Epithelial cell of prostate (primary cell): ENCODE results near the gene DPP10.
"Not testable (repeated sequence)": the region's sequence is repeated elsewhere in the genome, so short reads cannot be mapped to it uniquely, and the experiment has no call there.

Experiments
- DNase-seq: peaks from one replicate; pipeline ENCODE4 v3.0.0-alpha.2; 2011; ENCODE audit warnings: low read depth, low spot score
- H3K27ac ChIP-seq: fragments of 450-650 bp; 2 replicates; pipeline ENCODE4 v1.5.1; 2017; ENCODE audit warnings: mild to moderate bottlenecking

DPP10 gene

DNA sequence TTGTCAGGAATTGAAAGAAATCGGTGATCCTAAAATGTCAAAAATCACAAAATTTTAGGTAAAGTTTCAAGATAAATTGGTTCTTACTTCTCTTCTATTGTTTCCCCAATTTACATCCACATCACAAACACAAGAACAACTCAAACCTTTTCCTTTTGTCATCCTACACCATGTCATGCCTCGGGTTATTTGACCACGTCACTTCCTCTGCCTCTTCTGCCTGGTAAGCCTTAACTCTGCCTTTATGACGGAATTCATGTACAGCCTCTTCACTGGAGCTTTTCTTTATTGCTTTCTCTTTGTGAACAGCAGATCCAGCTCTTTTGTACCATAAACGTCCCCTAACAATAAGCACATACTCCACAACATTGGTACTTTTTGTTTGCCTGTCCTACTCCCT lies 258.0 kb downstream of the DPP10 start:
- no peak for DNase-seq
- H3K27ac ChIP-seq = no peak overlapping the region

DNA sequence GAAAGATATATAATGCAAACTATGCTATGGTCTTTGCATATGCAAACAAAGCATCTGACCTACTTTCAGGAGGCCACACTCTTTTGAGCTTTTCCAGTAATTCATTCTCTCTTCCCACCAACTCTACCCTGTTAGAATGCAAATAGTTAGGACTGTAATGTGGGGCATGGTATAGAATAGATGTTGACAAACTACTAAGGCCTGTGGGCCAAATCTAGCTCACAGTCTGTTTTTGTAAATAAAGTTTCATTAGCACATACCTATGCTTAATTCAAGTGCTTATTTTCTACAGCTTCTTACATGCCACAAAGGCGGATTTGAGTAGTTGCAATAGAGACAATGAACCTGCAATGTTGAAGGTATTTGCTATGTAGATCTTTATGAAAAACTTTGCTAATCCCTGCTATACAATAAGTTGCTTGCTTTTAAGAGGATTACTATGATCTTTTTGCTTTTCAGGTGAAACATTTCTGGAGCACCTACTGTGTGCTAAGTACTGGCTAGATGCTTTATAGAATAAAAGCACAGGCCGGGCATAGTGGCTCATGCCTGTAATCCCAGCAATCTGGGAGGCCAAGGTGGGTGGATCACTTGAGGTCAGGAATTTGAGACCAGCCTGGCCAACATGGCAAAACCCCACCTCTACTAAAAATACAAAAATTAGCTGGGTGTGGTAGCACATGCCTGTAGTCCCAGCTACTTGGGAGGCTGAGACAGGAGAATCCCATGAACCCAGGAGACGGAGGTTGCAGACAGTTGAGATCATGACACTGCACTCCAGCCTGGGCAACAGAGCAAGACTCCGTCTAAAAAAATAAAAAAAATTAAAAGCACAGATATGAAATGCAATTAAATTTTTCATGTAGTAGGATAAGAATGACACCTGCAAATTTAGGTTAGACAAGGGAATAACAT lies 267.8 kb downstream of the DPP10 start:
- DNase-seq = no peak
- H3K27ac ChIP-seq = no peak overlapping the region

DNA sequence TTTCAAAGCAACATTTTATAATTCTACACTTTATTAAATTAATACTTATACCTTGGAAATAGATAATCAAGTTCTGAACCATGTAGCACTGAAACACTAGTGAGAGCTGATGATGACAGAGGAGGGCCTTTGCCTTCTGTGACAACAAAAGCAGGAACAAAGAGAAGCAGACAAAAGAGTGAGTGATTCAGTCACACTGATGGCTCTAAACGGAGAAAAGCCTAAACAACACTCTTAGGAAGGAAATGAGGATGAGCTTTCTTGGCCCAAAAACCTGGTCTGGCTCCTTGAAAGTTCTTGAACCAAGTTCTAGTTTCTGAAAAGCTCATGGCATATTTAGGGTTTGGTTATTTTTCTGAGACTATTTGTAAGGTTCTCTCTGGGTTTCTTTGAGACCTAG lies 271.9 kb downstream of the DPP10 start:
- DNase-seq = no peak
- no peak overlapping the region for H3K27ac ChIP-seq

DNA sequence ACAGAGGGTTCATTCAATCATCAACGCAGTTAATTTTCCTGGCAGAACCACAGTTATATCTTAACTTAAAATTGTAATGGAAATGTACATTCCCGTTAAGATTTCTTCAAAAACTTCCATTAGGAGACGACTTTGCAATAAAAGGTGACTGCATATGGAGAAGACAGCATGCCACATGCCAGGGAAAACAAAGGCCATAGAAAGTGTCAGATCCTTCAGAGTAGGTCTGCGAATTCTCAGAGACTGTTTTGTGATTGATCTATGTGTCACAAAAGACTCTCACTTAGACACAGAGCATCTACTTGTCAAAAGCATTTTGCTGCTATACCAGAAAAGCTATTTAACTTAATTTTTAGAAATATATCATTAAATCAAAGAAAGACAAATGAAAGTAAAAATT lies 274.6 kb downstream of the DPP10 start:
- no peak overlapping the region for H3K27ac ChIP-seq
- no peak for DNase-seq

DNA sequence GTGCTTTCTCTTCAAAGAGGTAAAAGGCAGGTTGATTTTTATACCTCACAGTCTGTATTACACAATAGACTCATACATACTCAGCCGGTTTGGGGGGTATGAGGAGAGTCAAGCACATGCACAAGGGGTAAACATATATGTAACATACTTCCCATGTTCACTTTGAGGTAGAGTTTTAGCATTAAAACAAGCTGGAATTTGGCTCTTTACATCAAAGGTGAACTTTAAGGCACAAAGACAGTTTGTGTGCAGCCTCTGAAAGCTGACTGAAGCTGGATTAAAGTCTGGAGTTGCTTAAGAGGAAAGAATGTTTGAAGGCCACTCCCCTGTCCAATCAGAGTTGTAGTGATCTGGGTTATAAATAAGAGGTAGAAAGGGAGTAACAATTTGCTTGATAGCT lies 282.0 kb downstream of the DPP10 start:
- no peak for DNase-seq
- no peak overlapping the region for H3K27ac ChIP-seq

DNA sequence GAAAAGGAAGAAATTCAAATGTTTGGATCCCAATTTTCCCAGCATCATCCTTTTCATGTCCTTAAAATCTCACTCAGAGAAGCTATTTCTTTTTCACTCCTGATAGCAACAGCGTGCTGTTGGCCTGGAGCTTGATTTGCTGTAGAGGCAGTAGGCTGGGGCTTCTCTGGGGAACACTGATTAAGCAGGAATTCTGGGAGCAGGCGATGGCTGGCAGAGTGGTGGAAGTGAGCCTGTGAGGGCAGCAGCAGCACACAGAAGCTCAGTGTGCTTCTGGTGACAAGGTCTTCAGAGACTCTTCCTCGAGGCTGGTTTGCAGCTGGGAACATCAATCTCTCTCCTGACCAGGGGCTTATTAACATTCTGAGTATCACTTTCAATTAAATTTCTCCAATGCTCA lies 284.6 kb downstream of the DPP10 start:
- no peak overlapping the region for H3K27ac ChIP-seq
- no peak for DNase-seq

DNA sequence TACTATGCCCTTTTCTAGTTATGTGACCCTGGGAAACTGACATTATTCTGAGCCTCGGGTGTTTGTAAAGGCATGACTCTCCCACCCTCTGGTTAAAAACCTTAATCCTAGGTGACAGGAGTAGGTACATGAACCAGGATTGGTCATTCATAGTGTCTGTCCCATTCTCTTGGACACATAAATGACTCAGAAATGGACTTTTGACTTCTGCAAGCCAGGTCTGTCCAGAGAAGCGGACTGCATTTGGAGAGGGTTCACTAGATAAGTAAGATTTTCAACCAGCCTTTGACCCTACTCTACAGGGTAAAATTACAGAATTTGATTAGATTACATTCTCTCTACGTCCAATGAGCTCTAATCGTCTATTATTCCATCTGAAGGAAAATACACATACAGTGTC lies 285.9 kb downstream of the DPP10 start:
- no peak for DNase-seq
- no peak overlapping the region for H3K27ac ChIP-seq

DNA sequence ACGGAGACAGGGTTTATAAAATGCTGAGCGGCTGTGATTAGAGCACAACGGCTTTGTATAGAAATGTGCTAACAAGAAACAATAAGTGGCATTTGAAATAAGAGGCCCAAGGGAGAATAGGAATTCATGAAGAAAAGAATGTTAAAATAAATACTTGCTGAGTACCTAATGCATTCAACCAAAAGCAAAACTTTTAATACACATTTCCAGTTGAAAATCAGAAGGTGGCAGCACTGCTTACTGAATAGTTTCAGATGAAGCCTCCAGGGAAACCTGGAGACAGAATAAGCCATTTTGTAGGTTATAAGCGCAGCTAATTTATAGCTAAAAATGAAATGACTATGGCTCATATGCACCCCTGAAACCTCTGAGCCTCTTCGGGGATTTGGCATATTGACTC lies 286.6 kb downstream of the DPP10 start:
- H3K27ac ChIP-seq = no peak overlapping the region
- DNase-seq = no peak

DNA sequence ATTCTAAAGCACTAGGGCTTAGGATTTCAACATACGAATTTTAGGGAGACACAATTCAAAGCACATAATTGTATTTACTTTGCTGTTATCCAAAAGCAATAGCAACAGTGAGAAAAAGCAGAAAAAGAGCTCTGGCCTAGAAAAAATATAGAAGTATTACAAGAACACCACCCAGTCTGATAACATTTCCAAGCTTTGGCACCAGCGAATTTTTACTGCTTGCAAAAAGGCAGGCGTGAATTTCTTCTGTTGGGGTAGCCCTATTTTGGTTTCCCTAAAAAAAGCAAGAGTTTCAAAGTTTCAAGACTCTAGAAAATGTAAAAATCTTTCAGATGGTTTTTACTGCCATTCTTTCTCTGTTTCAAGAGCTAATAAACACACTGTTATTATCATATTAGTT lies 292.7 kb downstream of the DPP10 start:
- DNase-seq = no peak

DNA sequence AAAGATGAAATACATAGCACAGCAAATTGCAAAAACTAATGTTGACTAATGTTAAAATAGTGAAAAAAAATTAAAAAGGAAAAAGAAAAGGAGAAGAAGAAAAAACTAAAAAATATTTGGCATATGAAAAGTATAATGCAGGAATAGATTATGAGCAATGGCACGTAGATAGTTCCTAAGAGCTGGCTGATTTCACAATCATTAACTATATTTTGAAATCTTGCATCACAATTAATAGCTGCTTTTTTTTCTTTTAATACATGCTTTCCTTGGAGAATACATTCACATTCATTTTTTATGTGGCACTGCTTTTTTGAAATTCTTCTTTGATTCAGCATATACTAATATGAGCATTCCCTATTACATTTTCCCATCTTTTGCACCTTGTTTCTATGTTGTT lies 299.8 kb downstream of the DPP10 start:
- H3K27ac ChIP-seq = no peak overlapping the region
- no peak for DNase-seq

More for the DNA sequence above, 292.7 kb downstream of the DPP10 start:
- H3K27ac ChIP-seq = no peak overlapping the region

DNA sequence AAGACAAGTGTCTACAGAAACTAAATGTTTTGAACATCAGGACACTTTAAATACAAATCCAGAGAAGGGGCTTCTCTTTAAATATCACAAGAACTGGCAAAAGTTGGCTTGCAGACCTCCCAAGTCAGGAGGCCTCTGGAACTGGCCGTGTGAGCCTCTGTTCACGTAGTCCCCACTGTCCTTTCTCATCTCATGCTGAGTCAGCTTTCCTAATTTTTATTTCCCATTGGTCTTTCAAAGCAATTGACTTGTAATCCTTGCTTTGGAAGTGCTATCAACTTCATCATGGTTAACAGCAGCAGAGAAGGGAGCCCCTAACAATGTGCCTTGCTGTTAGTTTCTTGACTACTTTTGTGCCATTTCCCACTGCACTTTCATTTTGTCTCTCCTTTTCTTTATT lies 303.3 kb downstream of the DPP10 start:
- no peak for DNase-seq

DNA sequence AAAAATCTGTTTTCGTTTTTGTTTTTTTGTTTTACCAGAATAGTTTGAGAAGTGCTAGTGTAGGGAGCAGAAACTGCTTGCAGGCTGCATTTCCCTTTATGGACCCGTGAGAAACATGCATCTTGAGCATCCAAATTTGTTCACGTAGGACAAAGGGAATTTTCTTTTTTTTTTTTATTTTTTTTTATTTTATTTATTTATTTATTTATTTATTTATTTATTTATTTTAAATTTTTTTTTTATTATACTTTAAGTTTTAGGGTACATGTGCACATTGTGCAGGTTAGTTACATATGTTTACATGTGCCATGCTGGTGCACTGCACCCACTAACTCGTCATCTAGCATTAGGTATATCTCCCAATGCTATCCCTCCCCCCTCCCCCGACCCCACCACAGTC lies 305.7 kb downstream of the DPP10 start:
- not testable (repeated sequence) for H3K27ac ChIP-seq, DNase-seq

More for the DNA sequence above, 303.3 kb downstream of the DPP10 start:
- no peak overlapping the region for H3K27ac ChIP-seq

DNA sequence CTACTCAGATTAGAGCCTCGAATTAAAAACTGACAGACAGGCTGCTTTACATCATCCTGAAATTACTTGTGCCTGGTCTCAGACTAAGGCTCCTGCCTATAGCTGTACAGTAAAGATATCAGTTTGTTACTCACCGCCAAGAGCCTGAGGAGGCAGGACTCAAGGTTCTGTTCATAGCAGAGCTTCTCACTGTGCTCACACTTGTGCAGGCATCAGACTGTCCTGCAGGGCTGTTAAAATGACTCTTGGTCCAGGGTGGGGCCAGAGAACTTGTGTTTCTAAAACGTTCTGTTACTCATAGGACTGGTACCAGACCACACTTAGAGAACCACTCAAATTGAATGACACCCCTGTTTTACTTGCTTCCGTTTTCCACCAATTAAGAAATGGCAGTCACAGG lies 310.0 kb downstream of the DPP10 start:
- no peak overlapping the region for H3K27ac ChIP-seq
- DNase-seq = no peak

DNA sequence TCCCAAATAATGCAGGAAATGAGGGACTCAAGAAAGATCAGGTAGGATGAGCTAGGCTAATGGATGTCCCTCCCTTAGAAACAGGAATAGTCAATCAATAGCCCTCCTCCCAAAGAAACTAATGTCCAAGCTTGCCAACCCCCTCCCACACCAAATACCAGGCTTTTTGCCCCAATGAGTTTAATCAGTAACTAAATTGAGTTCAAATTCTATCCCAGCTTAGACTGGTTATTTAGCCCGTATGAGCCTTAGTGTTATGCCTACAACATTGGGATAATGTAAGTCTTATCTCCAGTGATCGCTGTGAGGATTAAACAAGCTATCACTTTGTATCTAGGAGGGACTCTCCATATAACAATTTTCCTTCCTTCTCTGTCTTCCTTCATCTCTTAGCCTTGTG lies 310.7 kb downstream of the DPP10 start:
- DNase-seq = no peak
- H3K27ac ChIP-seq = no peak overlapping the region

DNA sequence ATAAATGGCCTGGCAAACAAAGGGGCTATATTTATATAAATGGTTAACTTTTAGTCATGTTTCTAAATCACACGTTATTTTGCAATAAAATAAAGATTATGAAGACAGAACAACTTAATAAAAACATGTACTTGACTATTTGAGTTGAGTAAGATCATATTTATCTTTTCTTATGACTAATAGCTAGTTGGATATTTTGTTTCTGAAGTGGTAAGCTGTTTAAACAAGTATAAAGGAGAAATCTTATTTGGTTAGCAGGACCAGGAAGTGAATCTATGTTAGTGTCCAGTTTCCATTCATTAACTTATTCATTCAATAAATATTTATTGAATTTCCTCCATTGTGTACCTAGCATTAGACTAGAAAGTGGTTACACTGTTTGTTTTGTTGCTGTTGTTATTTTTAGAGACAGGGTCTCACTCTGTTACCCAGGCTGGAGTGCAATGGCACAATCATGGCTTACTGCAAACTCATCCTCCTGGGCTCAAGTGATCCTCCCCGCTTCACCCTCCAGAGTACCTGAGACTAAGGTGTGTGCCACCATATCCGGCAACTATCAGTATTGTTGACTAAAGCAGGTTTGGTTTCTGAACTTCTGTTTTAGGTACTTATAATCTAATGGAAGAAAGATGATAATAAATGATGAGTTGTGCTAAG lies 312.6 kb downstream of the DPP10 start:
- DNase-seq = no peak
- H3K27ac ChIP-seq = no peak overlapping the region

DNA sequence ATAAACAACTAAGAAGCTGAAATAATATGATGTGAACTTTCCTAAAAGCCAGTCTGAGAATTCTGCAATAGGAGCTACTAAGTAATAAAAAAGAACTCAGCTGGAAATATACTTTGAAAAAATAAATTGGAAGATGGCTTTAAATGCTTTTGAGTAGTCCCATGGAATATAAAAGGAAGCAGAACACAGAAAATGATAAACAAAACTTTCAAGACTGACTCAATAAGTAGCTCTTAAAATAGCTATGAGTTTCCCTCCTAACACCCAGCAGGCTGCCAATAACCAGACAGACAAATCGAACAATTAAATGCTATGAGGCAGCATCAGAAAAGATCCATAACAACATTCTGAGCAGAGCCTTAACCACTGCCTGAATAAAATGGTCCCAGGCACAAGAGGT lies 319.9 kb downstream of the DPP10 start:
- H3K27ac ChIP-seq = no peak overlapping the region
- DNase-seq = no peak

DNA sequence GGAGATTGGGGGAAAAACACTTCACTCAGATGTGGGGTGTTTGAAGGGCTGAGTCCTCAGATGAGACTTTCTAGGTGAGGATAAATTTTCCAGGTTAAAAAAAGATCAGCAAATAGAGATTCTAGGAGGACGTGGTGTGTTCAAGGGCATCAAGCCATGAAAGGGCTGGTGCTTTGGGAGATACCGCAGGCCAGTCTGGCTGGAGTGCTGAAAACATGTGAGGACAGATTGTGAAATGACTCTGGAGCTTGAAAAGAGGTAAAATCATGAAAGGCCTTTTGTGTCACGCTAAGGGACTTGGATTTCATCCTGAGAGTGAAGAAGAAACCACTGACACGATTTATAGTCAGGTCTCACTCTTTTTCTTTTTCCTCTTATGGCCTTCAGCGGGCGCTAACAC lies 320.5 kb downstream of the DPP10 start:
- H3K27ac ChIP-seq = no peak overlapping the region
- DNase-seq = no peak

DNA sequence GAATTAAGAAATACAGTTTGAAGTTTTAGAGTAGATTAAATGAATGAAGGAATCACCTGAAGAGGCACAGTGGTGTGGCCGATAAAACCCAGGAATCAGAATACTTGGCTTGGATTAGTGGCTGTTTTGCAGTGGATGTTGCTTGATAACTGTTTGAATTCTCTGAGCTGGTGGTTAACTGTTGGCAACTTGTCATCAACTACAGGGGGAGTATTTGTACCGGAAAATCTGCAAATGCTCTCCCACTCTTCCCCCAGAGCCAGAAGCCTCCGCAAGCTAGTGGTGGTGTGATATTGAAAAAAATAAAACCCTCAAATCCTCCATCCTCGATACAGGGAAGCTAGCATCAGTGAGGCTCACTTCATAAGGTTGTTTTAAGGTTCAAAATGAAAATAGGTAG lies 326.7 kb downstream of the DPP10 start:
- H3K27ac ChIP-seq = no peak overlapping the region
- DNase-seq = no peak

DNA sequence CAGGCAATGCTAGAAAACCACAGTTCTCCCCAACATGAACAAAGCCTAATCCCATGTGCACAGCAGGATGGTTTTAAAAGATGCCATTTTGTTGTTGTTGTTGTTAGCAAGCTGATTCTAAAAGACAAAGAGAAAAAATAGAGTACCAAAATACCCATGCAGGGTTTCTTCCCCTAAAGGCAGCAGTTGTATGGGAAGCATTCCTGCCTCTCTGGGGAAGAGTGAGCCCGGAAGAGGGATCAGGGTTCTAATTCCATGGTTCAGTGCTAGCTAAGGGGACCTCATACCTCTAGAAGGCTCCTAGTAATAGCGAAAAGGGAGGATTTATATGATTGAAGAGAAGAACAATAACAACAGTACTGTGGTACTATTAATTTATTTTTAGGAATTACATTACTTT lies 327.6 kb downstream of the DPP10 start:
- H3K27ac ChIP-seq = no peak overlapping the region
- DNase-seq = no peak

DNA sequence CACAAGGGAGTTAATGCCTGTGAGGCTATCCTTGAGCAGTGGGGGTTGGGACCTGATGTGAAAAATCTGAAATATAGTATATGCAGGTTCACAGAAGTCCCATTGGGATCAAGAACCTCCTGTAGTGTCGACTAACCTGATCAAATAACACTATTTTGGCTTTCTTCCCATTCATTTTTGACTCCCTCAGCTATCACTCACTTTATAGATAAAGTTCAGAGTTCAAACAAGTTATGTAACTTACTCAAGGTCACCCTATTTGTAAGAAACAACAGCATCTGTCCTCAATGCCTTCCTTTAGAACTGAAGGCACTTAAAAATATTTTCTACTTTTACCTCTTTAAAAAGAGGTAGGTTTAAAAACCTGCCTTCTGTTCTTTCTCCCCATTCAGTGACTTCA lies 341.6 kb downstream of the DPP10 start:
- no peak overlapping the region for H3K27ac ChIP-seq
- DNase-seq = no peak

DNA sequence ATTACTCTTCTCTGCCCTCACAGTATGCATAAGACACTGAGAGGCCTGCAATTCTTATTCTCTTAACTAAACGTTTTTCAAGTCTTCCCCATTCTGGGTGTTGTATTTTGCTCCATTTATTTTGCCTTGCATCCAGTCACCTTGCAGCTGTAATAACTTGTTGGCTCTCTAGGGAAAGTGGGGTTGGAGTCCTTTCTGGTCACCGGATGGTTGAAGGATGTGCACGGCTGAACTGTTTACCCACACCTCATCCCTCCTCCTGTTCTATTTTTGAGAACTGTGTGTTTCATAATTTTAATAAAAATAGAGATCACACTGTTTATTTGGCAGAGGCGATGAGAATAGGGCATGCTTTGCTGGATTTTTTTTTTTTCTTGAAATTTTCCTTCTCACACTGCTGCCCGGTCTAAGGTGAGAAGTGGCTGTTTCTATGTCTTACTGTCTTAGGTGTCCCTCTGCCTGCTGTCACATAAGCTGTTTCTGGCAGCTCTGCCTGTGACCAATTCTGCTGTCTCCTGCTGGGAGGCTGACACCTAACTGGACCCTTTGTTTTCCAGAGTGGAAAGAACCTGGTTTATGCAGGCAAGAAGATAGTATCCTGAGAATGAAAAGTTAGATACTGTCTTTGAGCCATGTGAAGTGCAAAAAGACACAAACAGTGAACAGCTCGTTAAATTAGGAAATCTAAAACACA lies 342.6 kb downstream of the DPP10 start:
- no peak for DNase-seq
- H3K27ac ChIP-seq = no peak overlapping the region
